Activated naive CD8-positive, alpha-beta T cell treated with anti-CD3 and anti-CD28 coated beads for 36 hours (primary cell): ENCODE data around the gene SLC22A23. TPM values are rescaled to one million over a fixed set of nuclear protein-coding genes. Genes with fewer than 3 reads are reported as not detected.
A peak's percentile ranks its signal among the peaks of the same experiment; 100 is the strongest.

Experiments
- DNase-seq: peaks from one replicate; pipeline ENCODE4 v3.0.0; 2021
- H3K27ac Mint-ChIP-seq: one replicate; pipeline ENCODE4 v1.8.0; 2022; ENCODE audit warnings: mild to moderate bottlenecking, moderate library complexity, mixed read lengths
- H3K27me3 Mint-ChIP-seq: one replicate; pipeline ENCODE4 v1.8.0; 2022; ENCODE audit warnings: mild to moderate bottlenecking, mixed read lengths
- H3K36me3 Mint-ChIP-seq: one replicate; pipeline ENCODE4 v1.8.0; 2021; ENCODE audit warnings: mild to moderate bottlenecking, mixed read lengths
- H3K4me1 Mint-ChIP-seq: one replicate; pipeline ENCODE4 v1.8.0; 2021; ENCODE audit warnings: mixed read lengths
- H3K4me3 Mint-ChIP-seq: one replicate; pipeline ENCODE4 v1.8.0; 2022; ENCODE audit warnings: mild to moderate bottlenecking, moderate library complexity, mixed read lengths
- H3K9me3 Mint-ChIP-seq: one replicate; pipeline ENCODE4 v1.8.0; 2022; ENCODE audit warnings: mixed read lengths
- total RNA-seq, 2 experiments: library from RNA; stranded (reverse); gene quantifications; one replicate each; pipeline ENCODE4 v1.2.3, GENCODE V29; 2021

Gene SLC22A23
- total RNA-seq, 2 experiments from 2014 or later, result 0.24 to 0.41 TPM

DNA sequence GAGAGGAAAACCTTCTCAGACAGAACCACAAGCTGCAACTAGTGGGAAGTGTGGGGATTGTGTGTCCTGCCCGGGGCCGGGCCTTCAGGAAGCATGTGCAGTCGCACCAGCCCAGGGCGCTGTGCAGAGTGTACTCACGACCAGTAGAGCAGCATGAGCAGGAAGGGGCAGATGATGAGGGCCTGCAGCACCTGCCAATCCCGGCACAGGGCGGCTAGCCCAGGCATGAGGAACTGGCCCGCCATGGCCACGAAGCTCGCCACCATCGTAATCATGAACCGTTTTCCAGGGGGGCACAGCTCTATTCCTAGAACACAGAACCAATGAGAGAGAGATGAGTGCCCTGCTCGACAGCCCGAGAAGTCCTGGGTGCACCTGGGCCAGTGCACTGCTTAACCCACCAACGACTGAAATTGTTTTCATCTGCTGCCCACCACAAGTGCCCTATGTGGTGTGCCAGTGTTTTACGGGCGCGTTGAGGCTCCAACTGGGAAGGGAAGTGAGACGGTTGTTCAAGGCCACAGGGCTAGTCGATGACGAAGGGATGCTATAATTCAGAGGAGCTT is 133.1 kb downstream of the SLC22A23 start:
- Mint-ChIP-seq H3K9me3 (no peaks in the 10 kb centered on the region), H3K4me3 (no peak overlapping the region), H3K4me1 (peaks cover 17% of the 10 kb centered on the region), H3K36me3 (no peaks in the 10 kb centered on the region), H3K27ac (no peak overlapping the region), H3K27me3 (no peaks in the 10 kb centered on the region)
- no peak for DNase-seq

DNA sequence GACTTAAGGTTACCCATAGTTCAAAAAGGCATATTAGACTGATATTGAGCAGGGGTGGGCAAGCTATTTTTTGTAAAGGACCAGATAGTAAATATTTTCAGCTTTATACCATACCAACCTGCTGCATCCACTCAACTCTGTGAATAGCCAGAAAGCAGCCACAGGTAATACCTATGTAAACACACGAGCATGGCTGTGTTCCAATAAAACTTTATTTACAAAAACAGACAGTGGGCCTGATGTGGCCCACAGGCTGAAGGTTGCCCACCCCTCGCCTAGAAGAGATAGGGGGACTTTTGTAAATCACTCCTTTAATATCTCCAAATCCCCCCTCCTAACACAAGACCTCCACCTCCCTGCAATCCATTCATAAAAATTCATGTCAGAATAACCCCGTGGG is 133.7 kb downstream of the SLC22A23 start:
- Mint-ChIP-seq H3K4me1 (peaks cover 23% of the 10 kb centered on the region), H3K4me3 (no peak overlapping the region), H3K36me3 (no peaks in the 10 kb centered on the region), H3K27ac (no peak overlapping the region), H3K9me3 (no peaks in the 10 kb centered on the region), H3K27me3 (no peaks in the 10 kb centered on the region)
- DNase-seq, result no peak

DNA sequence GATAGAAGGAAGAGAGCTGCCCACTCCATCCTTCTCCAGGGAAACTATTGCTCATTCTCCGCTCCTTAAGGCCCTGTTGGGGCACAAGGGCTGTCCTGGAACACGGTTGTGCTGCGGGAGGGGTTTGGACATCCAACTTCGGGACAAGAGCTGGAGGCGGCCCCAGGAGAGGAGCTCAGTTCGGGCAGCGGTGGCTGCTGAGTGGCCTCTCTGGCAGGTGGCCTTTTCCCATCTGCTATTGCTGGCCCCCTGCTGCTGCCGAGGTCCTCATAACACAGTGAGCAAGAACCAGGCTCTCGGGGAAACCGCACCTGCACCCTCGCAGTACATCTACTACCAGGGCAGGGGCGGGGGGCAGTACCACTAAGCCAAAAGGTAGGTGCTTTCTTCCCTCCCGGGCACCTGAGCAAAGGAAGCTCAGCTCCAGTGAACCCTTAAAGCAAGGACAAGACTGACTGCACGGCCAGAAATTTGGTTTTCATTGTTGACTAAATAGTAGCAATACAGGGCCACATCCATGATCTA is 134.4 kb downstream of the SLC22A23 start:
- H3K9me3 Mint-ChIP-seq, result no peaks in the 10 kb centered on the region
- no peaks in the 10 kb centered on the region for H3K27me3 Mint-ChIP-seq
- peaks cover 29% of the 10 kb centered on the region for H3K4me1 Mint-ChIP-seq
- no peak overlapping the region for H3K4me3 Mint-ChIP-seq
- no peak for DNase-seq
- H3K27ac Mint-ChIP-seq, result no peak overlapping the region
- no peaks in the 10 kb centered on the region for H3K36me3 Mint-ChIP-seq

DNA sequence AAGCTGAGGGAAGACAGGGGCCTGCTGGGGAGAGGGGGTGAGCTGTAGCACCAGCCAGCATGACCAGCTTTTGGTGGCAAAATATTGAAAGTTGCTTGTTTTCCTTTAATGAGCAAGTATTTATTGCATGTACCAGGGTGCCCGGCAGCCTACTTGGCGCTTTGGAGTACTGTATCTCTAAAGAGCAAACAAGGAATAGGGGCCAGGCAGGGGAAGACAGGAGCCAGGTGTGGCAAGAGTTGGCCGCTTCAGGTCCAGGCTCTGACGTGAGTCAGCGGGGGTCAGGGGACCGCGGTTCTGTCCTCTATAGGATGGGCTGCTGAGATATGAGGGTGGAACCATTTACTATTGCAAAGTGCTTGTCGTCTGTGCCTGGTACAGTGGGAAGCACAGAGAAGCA is 135.0 kb downstream of the SLC22A23 start:
- peaks cover 30% of the 10 kb centered on the region for H3K4me1 Mint-ChIP-seq
- H3K27ac Mint-ChIP-seq, result no peak overlapping the region
- no peaks in the 10 kb centered on the region for H3K9me3 Mint-ChIP-seq
- H3K4me3 Mint-ChIP-seq, result no peak overlapping the region
- no peaks in the 10 kb centered on the region for H3K27me3 Mint-ChIP-seq
- H3K36me3 Mint-ChIP-seq, result no peaks in the 10 kb centered on the region
- no peak for DNase-seq

DNA sequence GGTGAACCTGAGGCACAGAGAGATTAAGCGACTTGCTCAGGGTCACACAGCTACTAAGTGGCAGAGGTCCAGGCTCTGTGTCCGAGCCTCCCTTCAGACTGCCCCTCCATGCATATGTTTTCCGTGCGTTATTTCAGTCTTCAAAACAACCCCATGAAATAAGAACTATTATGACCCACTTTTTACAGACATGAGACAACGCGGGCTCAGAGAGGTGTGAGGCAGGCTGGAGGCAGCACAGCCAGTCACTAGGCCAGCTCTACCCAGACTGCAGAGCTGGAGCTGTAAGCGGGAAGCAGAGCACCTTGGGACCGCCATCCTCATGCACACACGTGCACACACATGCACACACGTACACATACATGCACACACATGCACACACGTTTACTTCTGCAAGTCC is 135.8 kb downstream of the SLC22A23 start:
- no peak for DNase-seq
- H3K36me3 Mint-ChIP-seq, result no peaks in the 10 kb centered on the region
- H3K4me1 Mint-ChIP-seq, result peaks cover 30% of the 10 kb centered on the region
- H3K27ac Mint-ChIP-seq, result no peak overlapping the region
- no peak overlapping the region for H3K4me3 Mint-ChIP-seq
- no peaks in the 10 kb centered on the region for H3K9me3 Mint-ChIP-seq
- no peaks in the 10 kb centered on the region for H3K27me3 Mint-ChIP-seq

DNA sequence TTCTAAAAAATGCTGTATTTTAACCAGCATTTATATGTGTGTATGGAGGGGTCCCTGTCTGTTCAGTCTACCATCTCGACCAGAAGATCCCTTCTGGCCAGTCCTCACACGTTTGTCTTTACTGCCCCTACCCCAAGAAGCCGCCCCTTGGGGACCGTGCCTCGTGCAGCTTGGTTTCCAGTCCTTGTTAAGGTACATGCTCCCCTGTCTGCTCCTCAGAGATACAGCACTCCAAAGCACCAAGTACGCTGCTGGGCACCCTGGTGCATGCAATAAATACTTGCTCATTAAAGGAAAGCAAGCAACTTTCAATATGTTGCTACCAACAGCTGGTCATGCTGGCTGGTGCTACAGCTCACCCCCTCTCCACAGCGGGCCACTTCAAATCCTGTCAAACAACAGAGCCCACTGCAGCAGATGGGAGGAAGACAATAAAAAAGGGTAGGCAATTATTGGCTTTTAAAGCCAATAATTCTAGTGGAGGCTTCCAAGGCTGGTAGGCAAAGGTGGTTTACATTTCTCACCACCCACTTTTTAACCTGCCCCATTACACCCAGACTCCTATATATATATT is 136.5 kb downstream of the SLC22A23 start:
- H3K27me3 Mint-ChIP-seq, result no peaks in the 10 kb centered on the region
- DNase-seq, result no peak
- no peak overlapping the region for H3K4me3 Mint-ChIP-seq
- no peaks in the 10 kb centered on the region for H3K9me3 Mint-ChIP-seq
- no peak overlapping the region for H3K27ac Mint-ChIP-seq
- no peaks in the 10 kb centered on the region for H3K36me3 Mint-ChIP-seq
- peaks cover 30% of the 10 kb centered on the region for H3K4me1 Mint-ChIP-seq

DNA sequence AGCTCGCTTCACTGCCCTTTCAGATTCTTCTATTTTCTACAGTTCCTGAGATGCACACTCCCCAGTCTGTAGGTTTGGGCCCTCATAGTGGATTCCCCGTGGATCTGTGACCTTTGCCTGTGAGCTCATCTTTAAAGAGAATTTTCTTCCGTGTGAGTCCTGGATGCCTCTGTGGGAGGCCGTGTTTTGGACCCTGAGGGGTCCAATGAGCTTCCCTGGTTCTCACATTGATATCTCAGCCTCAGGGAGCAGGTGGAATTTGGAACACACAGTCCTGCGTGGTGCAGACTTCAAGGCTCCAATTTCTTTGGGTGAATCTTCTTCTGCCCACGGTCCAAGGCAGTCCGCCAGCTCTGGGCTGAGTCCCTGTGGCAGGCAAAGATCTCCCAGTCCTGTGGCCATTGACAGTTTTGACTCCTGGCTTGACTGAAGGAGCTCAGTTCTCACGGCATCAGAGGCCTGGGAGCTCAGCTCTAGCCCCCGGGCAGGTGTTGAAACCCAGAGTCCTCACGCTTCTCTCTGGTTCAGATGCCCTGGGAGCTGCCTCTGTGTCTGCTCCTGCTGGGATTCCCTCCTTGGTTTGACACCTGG is 137.1 kb downstream of the SLC22A23 start:
- no peak overlapping the region for H3K4me3 Mint-ChIP-seq
- H3K27me3 Mint-ChIP-seq, result no peaks in the 10 kb centered on the region
- DNase-seq, result no peak
- peaks cover 25% of the 10 kb centered on the region for H3K4me1 Mint-ChIP-seq
- no peaks in the 10 kb centered on the region for H3K9me3 Mint-ChIP-seq
- no peaks in the 10 kb centered on the region for H3K36me3 Mint-ChIP-seq
- no peak overlapping the region for H3K27ac Mint-ChIP-seq

DNA sequence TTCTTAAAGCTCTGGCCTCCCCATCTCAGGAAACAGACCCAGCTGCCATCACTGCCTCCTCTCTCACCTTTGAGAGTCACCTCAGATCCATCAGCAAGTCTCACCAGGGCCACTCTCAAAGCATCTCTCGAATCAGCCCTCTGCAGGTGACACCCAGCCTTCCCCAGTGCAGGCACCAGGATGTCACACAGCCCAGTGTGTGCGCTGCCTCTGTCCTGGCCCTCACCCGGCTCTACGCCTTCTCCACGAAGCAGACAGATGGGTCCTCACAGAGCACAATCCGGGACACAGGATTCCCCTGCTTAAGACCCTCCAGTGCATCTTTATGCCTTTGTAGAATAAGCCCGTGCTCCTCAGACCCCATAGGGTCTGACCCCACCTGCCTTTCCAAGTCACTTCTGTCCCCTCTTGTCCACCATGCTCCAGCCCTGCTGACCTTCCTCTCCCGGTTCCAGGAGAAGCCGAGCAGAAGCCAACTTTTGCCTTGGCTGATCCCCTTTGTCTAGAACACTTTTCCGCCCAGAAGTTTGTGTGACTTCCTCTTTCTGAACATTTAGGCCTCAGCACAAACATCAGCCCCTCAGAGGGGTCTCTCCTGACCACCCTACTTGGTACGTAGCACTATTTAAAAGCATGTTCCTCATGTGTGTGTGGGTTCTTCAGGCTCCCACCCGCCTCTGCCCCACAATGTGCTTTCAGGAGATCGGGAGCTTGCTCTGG is 137.9 kb downstream of the SLC22A23 start:
- Mint-ChIP-seq H3K4me3 (no peak overlapping the region), H3K4me1 (peaks cover 19% of the 10 kb centered on the region), H3K36me3 (no peaks in the 10 kb centered on the region), H3K27ac (no peak overlapping the region), H3K27me3 (no peaks in the 10 kb centered on the region), H3K9me3 (no peaks in the 10 kb centered on the region)
- DNase-seq, result no peak

DNA sequence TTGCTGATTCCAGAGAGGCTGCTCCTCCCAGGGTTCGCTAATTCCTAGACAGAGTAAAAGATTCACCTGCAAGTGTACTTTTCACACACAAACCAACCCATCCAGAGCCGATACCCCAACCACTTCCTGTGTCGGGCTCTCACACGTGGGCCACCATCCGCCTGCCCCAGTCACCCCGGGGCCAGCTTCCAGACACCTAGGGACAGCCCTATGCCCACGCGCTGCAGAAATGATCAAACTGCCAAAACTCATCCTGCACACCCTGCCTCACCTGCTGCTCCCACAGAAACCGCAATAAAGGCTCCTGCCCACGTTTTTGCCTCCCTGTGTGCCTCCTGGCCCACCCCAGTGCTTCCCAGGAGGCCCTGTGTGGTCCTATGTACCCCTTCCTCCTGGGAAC is 138.6 kb downstream of the SLC22A23 start:
- H3K27me3 Mint-ChIP-seq, result no peaks in the 10 kb centered on the region
- H3K4me3 Mint-ChIP-seq, result no peak overlapping the region
- H3K4me1 Mint-ChIP-seq, result peaks cover 19% of the 10 kb centered on the region
- peak; percentile 67 for DNase-seq
- no peaks in the 10 kb centered on the region for H3K9me3 Mint-ChIP-seq
- no peak overlapping the region for H3K27ac Mint-ChIP-seq
- H3K36me3 Mint-ChIP-seq, result no peaks in the 10 kb centered on the region

DNA sequence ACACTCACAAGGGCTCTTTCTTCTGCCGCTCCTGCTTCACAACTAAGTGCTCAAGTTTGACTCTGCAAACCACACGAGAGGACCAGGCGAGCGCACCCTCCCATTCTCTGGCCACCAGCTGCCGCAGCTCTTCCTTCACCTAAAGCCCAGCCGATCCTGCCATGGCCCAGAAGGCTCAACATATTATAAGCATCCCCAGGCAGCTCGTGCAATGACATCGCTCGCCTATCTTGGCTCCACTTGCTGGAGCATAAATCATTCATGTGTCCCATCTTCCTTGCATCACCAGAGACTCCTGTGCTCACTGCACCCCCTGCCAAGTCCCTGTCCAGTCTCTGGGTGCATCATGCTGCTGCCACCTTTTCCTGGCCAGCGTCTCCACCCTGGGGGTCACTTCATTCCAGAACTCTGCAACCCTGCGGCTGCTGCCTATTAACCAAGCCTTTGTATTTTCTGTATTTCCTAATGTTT is 139.1 kb downstream of the SLC22A23 start:
- no peak for DNase-seq
- no peaks in the 10 kb centered on the region for H3K27me3 Mint-ChIP-seq
- H3K9me3 Mint-ChIP-seq, result no peaks in the 10 kb centered on the region
- peaks cover 19% of the 10 kb centered on the region for H3K4me1 Mint-ChIP-seq
- no peaks in the 10 kb centered on the region for H3K36me3 Mint-ChIP-seq
- no peak overlapping the region for H3K4me3 Mint-ChIP-seq
- no peak overlapping the region for H3K27ac Mint-ChIP-seq

DNA sequence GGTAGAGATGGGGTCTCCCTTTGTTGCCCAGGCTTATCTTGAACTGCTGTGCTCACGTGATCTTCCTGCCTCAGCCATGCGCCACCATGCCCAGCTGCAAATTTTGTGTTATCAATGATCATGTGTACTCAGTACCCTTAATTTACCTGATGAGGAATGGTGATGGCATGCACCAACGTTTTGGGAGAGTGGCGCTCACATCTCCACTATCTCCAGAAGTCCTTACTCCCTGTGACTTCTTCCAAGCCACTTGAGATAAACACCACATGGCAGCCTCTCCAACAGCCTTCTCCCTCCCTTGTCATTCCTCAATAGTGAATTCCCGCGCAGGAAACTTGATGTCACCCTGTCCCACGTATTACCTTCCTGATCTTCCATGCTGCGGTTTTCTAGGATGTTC is 140.0 kb downstream of the SLC22A23 start:
- Mint-ChIP-seq H3K36me3 (no peaks in the 10 kb centered on the region), H3K9me3 (no peaks in the 10 kb centered on the region), H3K4me1 (peaks cover 19% of the 10 kb centered on the region), H3K4me3 (no peak overlapping the region), H3K27ac (no peak overlapping the region), H3K27me3 (no peaks in the 10 kb centered on the region)
- no peak for DNase-seq

DNA sequence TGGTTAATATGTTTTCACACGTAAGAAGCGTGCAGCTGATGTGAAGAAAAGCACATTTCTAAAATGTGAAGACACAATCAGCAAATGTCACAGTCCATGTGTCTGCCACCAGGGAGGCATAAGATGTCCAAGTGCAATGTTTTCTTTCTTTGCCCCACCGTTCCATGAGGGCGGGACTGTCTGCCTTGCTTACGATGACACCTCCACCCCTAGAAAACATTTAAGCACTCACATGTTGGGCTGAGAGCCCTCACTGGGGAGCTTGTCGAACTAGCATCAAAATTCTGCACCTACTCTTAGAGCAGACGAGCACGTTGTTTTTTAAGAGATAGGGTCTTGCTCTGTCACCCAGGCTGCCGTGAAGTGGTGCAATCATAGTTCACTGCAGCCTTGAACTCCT is 140.5 kb downstream of the SLC22A23 start:
- H3K36me3 Mint-ChIP-seq, result no peaks in the 10 kb centered on the region
- peaks cover 19% of the 10 kb centered on the region for H3K4me1 Mint-ChIP-seq
- H3K9me3 Mint-ChIP-seq, result no peaks in the 10 kb centered on the region
- H3K4me3 Mint-ChIP-seq, result no peak overlapping the region
- H3K27me3 Mint-ChIP-seq, result no peaks in the 10 kb centered on the region
- no peak for DNase-seq
- no peak overlapping the region for H3K27ac Mint-ChIP-seq

DNA sequence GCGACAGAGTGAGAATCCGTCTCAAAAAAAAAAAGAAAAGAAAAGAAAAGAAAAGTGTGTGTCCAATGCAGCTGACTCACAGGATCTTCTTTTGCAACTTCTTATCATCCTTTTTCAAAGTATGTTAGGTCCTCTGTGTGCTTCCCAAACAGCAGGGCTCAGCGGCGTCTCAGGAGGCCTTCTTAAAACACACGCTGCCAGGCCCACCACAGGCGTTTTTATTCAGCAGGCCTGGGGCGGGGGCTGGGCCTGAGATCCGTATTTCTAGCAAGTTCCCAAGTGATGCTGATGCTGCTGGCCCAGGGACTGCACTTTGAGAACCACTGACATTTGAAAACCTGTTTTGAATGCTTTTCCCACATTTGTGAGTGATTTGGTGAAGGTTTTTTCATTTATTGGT is 141.0 kb downstream of the SLC22A23 start:
- no peaks in the 10 kb centered on the region for H3K9me3 Mint-ChIP-seq
- no peaks in the 10 kb centered on the region for H3K36me3 Mint-ChIP-seq
- no peak for DNase-seq
- H3K4me3 Mint-ChIP-seq, result no peak overlapping the region
- no peak overlapping the region for H3K27ac Mint-ChIP-seq
- H3K4me1 Mint-ChIP-seq, result peaks cover 19% of the 10 kb centered on the region
- no peaks in the 10 kb centered on the region for H3K27me3 Mint-ChIP-seq

DNA sequence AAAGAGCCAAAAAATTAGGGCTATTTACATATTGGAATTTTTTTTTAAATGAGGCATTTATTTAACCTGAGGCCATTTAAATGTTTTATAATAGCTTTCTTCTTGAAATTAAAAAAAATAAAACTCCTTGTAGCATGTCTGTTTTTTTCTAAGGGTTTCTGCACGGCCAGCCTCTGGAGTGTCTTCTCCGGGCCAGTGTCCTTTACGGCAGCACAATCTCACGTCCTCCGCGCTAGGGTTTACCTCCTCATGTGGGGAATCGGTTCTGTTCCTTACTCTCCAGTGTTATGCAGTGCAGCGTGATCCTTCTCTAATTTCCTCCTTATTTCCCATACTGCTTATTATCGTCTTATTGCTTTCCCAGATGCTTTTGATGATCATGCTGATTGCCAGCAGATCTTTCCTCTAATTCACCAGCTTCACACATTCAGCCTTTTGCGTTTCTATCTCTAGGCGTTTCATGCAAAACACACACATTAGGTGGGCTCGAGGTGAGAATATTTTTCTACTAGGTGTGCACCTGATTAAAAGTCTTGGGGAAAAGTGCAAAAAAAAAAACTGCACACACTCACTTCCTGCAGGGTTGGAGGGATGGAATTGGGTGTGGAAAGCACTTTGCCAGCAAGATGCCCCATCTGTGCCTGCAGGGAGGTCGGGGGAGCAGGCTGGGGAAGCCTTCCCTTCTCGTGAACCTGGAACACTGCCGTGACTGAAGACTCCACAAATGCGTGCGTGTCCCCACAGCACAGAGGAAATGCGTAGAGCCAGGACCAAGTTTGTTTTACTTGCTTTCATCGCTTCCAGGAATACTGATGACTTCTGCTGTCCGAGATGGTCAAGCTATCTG is 142.0 kb downstream of the SLC22A23 start:
- no peaks in the 10 kb centered on the region for H3K36me3 Mint-ChIP-seq
- H3K4me3 Mint-ChIP-seq, result no peak overlapping the region
- no peaks in the 10 kb centered on the region for H3K9me3 Mint-ChIP-seq
- no peaks in the 10 kb centered on the region for H3K27me3 Mint-ChIP-seq
- H3K4me1 Mint-ChIP-seq, result peaks cover 19% of the 10 kb centered on the region
- no peak overlapping the region for H3K27ac Mint-ChIP-seq
- DNase-seq, result no peak

DNA sequence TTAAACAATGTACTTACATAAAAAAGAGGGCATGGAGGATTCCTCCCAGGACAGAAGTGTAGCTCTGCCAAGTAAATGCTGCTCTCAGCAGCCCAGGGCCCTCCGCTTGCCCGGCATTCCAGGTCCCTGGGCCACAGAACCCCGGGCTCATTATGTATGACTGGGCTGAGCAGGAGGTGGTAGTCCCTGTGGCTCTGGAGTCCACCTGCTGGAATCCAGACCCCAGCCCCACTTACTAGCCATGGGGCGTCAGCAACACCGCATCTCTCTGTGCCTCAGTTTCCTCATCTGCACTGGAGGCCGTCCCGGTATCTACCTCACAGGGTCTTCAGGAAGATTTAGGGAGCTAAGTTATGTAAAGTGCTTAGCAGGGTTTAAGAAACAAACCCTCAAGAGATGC is 142.7 kb downstream of the SLC22A23 start:
- DNase-seq, result no peak
- Mint-ChIP-seq H3K27ac (no peak overlapping the region), H3K9me3 (no peaks in the 10 kb centered on the region), H3K36me3 (no peaks in the 10 kb centered on the region), H3K4me1 (peaks cover 18% of the 10 kb centered on the region), H3K4me3 (no peak overlapping the region), H3K27me3 (no peaks in the 10 kb centered on the region)
